Measurements from ENCODE around the gene PAXIP1.
"Not testable (repeated sequence)": the region's sequence is repeated elsewhere in the genome, so short reads cannot be mapped to it uniquely, and the experiment has no call there.

Gene PAXIP1

DNA sequence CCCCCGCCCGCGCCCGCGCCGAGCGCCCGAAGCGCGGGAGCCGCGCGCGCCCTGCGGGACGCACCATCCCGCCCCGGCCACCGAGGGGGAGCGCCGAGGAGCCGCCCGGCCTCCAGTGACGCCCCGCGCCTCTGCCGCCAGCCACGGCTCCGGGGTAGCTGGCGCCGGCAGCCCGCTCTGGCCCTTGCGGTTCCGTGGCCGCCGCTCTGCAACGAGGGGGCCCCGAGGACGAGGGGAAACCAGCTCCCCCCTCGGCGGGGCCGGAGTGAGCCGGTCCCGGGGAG, at the start of gene PAXIP1:
PAXIP1 (minus strand) TSS at position 33 of the 284 bp plus-strand sequence. CDS start 195 bp downstream, outside the sequence.
- peak in 1 of 2 experiments; percentile 67 for DNase-seq

DNA sequence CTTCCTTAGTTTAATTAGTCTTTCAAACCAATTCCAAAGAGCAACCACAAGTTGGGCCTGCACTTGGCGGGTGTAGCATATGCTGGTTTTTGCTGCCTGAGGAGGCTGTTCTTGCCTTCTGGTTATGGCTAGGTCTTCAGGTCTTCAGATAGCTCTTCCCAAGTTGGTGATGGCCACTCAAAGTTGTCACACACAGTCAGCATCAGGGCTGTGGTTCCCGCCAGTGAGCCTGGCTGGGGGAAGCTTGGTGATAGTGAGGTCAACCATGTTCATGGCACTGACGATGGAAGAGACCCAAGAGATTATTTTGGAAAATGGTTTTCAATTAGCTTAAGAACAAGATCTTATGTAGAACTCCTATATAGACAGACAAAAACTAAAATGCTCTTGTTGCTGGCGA, 48.4 kb upstream of the PAXIP1 start:
- no peak for DNase-seq

DNA sequence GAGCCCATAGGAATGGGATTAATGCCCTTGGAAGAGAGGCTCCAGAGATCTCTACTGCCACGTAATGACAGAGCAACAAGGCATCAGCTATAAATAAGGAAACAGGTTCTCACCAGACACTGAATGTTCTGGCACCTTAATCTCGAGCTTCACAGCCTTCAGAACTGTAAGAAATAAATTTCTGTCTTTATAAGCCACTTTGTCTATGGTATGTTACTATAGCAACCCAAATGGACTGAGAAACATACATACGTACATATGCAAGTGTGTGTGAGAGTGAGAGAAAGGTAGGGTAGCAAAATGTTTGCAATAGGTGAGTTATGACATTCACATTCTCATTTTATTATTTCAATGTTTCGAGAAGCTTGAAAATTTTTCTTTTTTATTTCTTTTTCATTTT, 45.1 kb upstream of the PAXIP1 start:
- no peak for DNase-seq

DNA sequence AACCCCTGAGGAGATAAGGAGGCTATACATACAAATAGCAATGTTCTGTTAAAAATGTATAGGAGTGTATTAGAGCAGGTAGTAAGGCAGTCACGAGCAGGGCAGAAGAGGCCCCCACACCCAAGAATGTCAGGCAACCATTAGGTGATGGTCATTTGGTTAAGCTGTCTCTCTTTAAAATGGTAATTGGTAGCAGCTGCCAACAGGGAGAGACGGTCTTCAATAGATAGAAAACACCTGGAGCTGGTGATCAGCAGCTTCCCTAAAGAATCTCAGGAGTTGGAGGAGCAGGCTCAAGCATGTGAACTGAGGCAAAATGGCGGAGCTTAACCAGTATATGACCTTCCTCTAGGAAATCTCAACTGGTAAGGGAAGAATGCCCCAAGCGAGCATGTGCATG, 40.8 kb upstream of the PAXIP1 start:
- DNase-seq, result no peak

DNA sequence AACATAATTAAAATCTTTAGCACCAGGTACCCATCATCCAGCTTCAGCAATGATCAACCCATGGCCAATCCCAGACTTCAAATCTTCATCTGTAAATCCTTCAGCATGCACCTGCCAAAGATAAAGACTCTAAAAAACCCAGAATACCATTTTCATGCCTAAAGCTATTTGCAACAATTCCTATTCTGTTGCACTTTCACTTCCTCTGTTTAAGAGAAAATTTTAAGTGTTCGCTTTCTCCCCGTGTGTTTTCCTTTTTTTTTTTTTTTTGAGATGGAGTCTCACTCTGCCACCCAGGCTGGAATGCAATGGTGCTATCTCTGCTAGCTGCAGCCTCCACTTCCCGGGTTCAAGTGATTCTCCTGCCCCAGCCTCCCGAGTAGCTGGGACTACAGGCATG, 35.4 kb upstream of the PAXIP1 start:
- no peak for DNase-seq

GRCh38 chr7:155034495-155034894, 31.6 kb upstream of the PAXIP1 start:
- DNase-seq, result not testable (repeated sequence)

DNA sequence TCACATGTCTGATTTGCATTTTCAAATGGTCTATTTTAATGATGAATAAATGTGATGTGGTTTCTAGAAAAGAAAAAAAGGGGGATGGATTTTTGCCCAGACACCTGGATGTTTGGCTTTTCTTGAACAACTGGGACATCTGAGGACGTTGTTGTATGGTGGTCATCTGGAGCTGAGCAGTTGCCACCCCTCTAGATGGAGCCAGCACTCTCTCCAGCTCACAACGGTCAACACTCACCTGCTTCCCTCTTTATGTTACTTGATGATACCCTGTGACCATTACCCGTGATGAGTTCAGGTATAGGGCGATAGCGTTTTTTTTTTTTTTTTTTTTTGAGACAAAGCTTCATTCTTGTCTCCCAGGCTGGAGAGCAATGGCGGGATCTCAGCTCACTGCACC, 30.1 kb upstream of the PAXIP1 start:
- no peak for DNase-seq

DNA sequence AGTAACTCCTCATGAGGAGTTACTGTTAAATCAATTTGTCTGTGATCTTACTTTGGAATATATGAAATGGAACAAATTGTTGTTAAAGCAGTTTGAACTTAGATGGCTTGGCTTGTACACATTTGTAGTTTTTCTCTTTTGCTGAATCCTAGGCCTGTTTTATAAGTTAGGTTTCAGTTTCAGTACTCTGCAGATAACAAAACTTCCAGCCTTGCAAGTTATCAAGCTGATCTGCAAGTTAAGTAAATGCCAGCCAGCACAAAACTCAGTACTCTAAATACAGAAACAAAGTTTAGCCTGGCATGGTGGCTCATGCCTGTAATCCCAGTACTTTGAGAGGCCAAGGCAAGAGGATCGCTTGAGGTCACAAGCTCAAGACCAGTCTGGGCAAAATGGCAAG, 25.0 kb upstream of the PAXIP1 start:
- no peak for DNase-seq

DNA sequence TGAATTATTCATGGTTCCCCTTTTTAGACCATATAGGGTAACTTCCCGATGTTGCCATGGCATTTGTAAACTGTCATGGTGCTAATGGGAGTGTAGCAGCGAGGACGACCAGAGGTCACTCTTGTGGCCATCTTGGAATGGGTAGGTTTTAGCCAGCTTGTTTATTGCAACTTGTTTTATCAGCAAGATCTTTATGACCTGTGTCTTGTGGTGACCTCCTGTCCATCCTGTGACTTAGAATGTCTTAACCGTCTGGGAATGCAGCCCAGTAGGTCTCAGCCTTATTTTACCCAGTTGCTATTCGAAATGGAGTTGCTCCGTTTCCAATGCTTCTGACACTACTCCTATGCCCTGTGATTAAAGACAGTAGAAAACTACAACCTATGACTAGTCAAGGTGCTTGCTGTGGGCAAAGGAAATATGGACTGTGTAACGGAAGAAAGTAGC, 18.8 kb upstream of the PAXIP1 start:
- no peak for DNase-seq

- no peak for DNase-seq
Observed at GRCh38 chr7:155020996-155021395, 18.1 kb upstream of the PAXIP1 start.

DNA sequence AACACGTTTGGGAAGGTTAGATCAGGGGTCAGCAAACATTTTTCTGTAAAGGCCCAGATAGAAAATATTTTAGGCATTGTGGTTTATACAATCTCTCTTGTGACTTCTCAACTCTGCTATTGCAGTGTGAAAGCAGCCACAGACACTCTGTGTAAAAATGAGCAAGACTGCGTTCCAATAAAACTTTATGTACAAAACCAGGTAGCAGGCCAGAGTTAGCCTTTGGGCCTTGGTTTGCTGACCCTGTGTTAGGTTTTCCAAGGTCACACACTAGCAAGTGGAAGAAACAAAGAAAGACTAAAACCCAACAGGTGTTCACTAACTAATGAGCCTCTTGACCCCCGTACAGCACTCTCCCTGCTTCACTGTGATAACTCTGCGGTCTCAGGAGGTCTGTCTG, 14.9 kb upstream of the PAXIP1 start:
- DNase-seq, result no peak

- DNase-seq, result no peak
Observed at GRCh38 chr7:155011086-155011485, 8.2 kb upstream of the PAXIP1 start.

GRCh38 chr7:155009570-155010157, 6.7 kb upstream of the PAXIP1 start:
- DNase-seq, result peak in 1 of 2 experiments; percentile 14

- DNase-seq, result peak in 1 of 2 experiments; percentile 15
Observed at GRCh38 chr7:155007947-155008346, 5.0 kb upstream of the PAXIP1 start.

GRCh38 chr7:155003376-155004214, 671 bp upstream of the PAXIP1 start:
- DNase-seq, result peak; percentile 83 to 89

DNA sequence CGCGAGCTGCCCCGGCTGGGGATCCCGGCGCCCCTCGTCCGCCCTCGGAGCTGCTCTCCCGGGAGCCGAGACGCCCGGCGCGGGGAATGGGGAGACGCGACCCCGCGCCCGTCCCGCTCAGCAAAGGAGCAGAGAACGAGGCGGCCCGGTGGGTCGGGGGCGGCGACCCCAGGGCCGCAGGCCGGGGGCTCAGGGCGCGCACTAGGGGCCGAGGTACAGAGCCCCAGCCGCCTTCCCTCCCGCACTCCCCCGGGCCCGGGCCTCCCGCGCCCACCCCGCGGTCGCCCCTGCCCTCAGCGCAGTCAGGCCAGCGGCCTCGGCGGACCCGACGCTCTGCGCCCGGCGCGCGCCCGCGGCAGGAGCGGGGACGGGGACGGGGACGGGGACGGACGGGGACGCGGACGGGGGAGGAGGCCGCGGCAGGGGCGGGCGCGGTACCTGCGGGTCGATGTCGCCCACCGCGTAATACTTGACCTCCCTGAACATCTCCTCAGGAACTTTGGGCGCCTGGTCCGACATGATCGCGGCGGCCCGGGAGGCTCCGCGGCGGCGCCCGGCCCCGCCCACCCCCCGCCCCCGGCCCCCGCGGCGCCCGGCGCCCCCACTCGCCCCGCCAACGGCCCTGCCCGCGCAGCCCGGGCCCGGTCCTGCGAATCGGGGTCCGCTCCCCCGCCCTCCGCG, 373 bp downstream of the PAXIP1 start:
- DNase-seq, result peak in 1 of 2 experiments; percentile 68

DNA sequence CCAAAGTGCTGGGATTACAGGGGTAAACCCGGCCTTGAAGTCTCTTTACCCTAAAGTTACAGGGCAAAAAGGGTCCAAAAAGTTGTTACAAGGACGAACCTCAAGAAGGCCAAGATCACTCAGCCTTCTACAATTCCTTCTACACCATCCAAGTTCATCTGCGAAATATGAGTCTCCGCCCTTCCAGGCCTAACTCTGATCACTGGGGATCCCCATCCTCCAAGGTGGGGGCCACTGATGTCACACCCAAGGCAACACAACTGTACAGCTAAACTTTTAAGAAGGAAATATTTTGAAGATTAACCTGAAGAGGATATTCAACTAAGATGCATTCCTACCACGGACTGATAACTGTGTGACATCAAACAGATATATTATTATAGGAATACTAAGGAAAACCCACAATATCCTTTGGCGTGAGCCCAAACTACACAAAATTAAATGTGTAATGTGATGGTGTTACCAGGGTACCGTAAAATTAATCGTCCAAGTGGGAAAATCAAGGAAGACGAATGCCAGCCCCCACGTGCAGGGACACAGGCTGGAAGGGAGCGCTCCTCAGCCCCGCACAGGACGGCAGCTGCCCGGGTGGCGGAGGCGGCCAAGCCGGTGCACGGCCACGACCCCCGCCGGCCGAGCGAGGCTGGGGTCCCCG, 1.0 kb downstream of the PAXIP1 start:
- DNase-seq, result no peak

GRCh38 chr7:155000795-155001194, 2.1 kb downstream of the PAXIP1 start:
- no peak for DNase-seq

- DNase-seq, result no peak
Observed at GRCh38 chr7:154998481-154998880, 4.4 kb downstream of the PAXIP1 start.

- no peak for DNase-seq
Observed at GRCh38 chr7:154997840-154998370, 5.0 kb downstream of the PAXIP1 start.

DNA sequence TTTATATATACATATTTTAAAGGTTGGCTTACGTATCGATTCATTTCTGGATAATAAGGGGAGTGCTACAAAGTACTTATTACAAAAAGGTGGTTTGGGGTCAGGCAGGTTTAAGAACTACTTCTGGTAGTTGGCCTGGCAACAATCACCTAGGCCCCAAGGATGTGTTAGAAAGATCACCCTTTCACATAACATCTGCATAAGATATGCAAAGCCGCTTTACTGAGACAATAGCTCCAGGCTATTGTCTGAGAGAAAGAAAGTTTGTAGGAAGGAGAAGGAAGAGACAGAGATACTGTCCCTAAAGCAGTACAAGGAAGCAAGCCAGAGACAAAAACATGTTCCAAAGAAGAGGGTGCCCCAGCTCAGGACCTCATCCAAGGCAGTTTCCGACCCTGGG, 6.2 kb downstream of the PAXIP1 start:
- no peak for DNase-seq

DNA sequence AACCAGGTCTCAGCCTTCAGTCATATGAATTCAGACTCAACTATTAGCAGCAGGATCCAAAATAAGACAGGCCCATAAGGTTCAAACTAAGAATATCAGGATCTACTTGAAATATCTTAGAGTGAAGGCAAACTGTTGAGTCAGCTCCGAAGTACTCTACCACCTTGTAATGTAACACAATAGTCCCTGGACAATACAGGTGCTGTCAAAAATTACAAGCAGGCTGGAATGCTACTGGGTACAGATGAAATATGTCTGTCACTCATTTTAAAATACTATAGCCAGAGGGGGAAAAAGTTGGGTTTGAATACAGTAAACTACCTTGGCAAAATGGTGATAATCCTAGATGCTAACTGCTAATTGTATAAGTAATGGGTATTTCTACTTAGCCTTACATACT, 6.8 kb downstream of the PAXIP1 start:
- DNase-seq, result no peak

GRCh38 chr7:154994996-154995395, 7.9 kb downstream of the PAXIP1 start:
- no peak for DNase-seq

All from stimulated activated CD4-positive, alpha-beta T cell treated with anti-CD3 and anti-CD28 coated beads, Interleukin-4, amount 100 ng/mL, for 4 hours (primary cell).